Activated T-cell treated with anti-CD3 and anti-CD28 coated beads for 48 hours (primary cell): ENCODE measurements around the gene TAF5L.
"Not testable (repeated sequence)": the region's sequence is repeated elsewhere in the genome, so short reads cannot be mapped to it uniquely, and the experiment has no call there.

Experiments used
- DNase-seq: peaks from one replicate; pipeline ENCODE4 v3.0.0-alpha.2; 2020; ENCODE audit warnings: low read depth

The TAF5L gene

DNA sequence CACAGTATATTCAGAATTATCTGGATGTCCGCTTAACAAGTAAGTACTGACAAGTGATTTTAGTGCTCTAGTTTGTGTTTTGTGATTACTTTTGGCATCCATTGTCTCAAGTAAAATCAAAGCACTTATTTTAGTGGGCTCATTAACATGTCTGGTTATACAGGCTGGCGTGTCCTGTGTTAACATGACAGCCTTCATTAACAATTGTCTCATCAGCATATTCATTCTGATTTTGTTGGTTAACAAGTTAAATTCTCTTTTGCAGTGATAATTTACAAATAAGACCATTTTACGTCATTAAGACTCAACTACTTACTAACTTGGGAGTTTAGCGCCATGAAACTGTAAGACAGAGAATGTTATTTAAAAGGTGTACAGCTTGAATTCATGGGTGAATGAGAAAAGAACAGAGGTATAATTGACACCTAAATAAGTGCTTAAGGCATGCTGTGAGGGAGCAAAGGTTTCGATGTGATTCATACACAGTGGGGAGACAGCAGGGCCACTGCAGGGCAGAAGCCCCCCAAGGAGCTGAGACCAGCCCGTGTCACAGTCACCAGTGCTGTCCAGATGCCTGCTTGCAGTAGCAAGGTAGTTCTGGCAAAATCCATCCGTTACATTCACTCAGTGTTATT, 22.4 kb downstream of the TAF5L start:
- DNase-seq: no peak

DNA sequence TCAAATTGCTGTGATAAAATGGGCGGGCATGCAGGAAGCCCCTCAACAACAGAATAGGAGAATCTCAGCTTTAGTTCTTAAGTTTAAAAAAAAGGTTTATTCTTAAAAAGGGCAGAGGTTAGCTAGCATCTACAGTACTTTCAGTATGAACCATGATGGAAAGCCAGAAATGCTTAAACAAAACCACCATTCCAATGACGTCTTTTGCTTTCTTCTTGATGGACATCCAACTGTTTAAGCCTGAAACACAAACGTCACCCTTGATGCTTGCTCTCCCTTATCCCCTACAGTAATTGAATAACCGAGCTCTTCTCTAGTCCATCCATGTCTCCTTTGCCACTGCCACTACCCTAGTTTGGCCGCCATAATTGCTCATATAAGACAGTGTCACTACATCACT, 25.7 kb downstream of the TAF5L start:
- DNase-seq: no peak

DNA sequence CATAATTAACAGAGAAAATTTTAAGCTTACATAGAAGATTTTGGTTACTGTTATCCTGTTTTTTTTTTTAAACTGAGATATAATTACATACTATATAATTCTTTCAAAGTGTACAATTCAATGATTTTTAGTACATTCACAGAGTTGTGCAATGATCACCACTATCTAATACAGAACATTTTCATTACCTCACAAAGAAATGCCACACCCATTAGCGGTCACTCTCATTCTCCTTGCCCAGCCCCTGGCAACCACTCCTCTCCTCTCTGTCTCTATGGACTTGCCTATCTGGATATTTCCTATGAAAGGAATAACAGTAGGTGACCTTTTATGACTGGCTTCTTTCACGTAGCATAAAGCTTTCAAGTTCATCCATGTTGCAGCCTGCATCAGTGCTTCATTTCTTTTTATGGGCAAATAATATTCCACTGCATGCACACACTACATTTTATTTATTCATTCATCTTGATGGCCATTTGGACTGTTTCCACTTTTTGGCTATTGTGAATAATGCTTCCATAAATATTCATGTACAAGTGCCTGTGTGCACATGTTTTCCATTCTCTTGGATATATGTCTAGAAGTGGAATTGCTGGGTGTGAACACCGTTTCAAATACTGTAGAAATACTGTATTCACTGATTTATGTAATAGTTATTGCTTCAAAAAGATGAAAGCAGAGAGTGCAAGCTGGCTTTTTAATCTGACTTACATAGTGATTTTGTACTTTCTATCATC, 26.5 kb downstream of the TAF5L start:
- DNase-seq: no peak

DNA sequence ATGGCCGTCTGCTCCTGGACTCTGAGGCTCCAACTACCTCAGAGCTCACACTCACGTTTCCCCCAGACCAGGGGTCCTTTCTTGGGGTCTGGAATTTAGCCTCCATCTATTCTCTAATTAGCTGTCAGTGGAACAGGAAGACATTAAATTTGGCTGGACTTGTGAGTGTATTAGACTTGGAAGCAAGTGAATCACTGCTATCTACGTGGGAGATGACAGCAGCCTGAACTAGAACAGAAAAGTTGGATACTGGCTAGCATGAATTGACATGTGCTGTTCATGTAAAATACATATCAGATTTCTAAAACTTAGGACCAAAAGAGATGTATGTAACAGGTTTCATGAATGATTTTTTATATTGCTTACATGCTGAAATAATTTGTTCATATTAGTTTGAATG, 28.0 kb downstream of the TAF5L start:
- no peak for DNase-seq

DNA sequence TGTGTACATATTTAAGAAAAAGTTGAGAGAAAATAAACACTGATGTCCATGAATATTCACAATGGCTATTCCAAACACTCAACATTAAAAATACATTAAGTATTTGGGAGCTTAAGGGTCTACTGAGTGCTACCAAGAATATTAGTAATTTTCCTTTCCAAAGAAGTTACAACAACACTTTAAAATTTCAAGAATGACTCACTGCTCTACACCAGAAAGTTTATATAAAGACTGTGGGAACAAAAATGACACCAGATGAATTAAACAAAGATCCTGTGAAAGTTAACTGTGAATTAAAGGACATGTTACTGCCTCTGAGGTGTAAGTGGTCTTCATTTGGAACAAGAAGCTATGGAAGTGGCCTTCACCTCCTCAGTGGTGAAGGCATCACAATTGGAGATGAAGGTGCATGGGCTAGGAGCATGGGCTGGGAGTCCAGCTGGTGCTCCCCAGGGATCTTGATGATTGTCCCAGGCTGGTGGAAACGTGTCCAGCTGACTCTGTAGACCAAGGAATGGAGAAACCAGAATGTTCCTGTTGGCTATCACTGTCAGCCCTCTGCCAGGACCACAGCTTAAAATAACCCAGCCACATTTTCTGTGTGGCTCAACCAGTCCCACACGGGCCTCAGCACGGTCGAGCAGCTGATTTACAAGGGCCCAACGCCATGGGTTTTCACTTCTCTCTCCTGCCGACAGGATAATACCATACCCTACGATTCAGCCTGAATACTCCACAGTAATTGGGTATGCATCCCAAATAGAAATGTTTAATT, 28.8 kb downstream of the TAF5L start:
- DNase-seq: no peak

DNA sequence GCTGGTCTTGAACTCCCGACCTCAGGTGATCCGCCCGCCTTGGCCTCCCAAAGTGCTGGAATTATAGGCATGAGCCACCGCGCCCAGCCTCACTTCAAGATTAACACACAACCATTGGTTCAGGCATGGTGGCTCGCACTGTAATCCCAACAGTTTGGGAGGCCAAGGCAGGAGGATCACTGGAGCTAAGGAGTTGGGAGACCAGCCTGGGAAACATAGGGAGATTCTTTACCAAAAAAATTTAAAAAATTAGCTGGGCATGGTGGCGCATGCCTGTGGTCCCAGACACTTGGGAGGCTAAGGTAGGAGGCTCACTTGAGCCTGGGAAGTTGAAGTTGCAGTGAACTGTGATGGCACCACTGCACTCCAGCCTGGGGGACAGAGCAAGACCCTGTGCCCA, 30.0 kb downstream of the TAF5L start:
- DNase-seq: not testable (repeated sequence)

DNA sequence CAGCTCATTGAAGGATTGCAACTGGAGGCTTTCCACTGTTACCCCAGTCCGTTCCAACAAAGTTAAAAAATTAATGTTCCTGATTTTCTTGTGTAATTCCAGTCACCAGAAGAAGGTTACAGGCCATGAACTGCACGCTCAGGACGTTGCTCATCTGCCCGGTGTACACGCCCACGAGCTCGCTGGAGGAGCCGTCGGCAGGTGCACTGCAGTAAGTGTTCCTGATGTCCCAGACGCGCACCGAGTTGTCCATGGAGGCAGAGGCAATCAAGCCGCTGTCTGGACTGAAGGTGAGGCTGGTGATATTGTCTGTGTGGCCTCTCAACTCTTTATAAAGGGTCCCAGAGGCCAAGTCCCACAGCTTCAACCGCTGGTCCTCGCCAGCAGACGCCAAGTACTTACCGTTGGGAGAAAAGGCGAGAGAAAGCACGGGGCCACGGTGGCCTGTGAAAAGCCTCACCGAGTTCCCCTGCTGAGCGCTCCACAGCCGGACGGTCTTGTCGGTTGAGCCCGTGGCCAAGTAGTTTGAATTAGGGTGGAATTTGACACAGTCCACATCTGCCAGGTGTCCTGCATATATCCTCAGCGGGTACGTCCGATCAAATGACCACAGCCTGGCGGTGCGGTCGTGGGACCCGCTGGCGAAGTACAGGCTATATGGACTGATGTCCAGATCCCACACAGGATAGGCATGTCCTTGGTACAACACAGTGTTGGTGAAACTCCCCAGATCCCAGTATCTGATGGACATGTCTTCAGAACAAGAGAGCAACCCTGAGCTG, 31.5 kb downstream of the TAF5L start:
- no peak for DNase-seq

DNA sequence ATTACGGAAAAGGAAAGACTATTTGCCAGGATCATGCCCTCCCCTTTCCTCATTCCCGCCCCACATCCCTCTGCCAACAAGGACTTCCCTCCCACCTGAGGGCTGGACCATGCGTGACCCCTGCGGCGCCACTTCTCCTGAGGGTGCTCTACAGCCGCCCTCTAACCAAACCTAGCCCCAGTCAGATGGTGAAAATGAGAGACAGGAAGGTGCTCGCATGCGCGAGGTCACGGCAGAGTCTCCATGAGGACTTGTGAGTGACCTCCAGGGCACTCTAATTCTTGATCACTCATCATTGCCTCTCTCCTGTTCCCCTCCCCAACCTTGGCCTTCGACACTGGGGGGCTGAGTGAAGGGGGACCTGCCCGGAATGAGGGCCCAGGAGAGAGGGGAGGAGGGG, 32.1 kb downstream of the TAF5L start:
- DNase-seq: no peak

DNA sequence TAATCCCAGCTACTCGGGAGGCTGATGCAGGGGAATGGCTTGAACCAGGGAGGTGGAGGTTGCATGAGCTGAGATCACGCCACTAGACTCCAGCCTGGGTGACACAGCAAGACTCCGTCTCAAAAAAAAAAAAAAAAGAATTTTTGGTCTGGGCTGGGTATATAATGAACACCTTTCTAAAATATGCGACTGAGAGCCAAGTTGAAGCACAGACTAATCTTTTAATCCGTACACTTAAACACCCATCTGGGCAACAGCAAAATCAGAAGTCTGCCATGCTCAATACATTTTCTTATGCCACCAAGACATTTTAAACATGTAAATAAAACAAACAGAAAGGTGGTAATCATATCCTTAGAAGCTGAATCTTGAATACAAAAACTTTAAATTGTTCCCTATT, 35.8 kb downstream of the TAF5L start:
- no peak for DNase-seq

DNA sequence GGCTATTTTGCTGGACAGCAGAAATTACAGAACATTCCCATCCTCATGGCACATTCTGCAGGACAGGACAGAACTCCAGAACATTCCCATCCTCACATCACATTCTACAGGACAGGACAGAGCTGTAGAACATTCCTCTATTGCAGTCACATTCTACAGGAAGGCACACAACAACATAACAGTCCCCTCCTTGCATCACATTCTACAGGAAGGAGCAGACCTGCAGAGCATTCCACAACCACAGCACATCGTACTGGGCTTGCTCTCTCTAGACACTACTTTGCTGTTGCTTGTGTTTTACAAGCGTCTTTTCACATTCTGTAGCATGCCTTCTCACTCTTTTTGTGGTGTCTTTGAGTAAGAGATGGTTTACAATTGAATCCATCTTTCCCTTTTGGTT, 40.6 kb downstream of the TAF5L start:
- no peak for DNase-seq

DNA sequence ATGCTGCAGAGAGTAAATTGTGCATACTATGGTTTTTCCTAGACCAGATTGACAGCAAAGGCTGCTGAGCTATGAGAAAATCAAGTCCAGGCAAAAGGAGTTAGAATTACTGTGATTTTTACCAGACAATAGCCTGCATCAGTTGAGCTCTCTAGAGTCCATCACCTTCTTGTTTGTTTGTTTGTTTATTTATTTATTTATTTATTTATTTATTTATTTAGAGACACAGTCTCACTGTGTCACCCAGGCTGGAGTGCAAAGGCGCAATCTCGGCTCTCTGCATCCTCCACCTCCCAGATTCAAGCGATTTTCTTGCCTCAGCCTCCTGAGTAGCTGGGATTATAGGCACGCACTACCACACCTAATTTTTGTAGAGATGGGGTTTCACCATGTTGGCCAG, 43.2 kb downstream of the TAF5L start:
- no peak for DNase-seq

DNA sequence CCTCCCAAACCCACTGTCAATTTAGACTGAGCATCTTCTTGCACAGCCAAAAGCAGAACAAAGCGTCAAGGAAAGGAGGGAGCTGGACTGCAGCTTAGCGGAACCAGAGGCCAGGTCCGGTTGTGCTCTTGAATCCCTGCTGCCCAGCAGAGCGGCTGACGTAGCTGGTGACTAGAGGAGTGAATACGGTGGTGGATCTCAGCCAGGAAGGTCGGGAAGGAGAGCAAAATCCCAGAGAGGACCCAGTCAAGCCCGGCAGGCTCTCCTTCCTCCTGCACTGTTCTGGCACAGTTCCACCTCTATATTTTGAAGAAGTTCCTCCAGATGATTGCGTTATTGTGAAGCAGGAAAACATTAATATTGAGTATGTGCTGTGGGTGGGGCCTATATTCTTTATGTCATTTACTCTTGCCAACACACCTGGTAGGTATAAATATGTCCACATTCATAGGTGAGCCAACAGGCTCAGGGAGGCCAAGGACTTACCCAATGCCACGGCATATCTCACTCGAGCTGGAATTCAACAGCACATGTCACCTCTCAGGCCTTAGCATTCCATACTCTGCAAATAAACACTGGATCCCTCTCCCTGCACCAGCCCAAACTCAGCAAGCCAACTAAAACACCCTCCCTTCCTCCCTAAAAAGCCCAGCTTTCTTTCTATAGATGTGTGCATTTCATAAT, 43.8 kb downstream of the TAF5L start:
- no peak for DNase-seq

DNA sequence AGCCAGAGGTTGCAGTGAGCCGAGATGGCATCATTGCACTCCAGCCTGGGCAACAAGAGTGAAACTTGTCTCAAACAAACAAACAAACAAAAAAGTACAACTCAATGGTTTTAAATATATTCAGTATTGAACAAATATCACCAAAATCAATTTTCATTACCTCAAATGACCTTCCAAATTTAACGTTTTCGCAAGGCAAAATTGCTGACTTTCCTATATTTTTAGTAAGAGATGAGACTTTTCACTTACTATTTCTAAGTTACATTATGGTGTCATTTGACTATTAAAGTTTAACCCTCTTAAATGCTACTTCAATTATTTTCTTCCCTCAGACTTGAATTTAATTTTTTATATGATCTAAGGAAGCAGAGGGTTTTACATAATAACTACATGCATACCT, 44.4 kb downstream of the TAF5L start:
- DNase-seq: no peak

DNA sequence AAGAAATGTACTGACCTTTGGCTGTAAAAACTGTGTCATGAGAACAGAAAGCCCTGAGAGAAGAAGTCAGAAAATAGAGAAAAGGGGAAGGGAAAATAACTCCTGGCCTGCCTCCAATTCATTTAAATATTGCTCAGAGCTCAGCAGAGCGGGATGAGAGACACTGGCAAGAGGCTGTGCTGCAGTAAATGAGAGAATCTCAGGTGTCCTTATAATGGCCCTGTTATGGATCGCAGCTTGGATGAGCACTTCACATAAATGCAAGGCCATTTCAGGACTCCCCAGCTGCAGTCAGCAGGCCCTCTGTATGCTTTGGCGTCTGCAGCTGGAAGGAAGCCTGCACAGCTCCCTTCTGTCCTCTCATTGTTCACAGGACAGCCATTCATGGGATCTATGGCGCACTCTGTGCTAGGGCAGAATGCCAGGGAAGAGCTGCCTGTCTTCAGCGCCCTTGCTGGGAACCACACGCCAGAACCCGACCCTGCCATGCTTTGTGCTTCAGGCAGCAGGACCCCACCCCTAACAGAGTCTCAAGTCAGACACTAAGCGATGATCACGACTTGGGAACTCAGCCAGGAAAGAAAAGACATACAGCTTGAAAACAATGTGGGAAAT, 46.8 kb downstream of the TAF5L start:
- DNase-seq: no peak

DNA sequence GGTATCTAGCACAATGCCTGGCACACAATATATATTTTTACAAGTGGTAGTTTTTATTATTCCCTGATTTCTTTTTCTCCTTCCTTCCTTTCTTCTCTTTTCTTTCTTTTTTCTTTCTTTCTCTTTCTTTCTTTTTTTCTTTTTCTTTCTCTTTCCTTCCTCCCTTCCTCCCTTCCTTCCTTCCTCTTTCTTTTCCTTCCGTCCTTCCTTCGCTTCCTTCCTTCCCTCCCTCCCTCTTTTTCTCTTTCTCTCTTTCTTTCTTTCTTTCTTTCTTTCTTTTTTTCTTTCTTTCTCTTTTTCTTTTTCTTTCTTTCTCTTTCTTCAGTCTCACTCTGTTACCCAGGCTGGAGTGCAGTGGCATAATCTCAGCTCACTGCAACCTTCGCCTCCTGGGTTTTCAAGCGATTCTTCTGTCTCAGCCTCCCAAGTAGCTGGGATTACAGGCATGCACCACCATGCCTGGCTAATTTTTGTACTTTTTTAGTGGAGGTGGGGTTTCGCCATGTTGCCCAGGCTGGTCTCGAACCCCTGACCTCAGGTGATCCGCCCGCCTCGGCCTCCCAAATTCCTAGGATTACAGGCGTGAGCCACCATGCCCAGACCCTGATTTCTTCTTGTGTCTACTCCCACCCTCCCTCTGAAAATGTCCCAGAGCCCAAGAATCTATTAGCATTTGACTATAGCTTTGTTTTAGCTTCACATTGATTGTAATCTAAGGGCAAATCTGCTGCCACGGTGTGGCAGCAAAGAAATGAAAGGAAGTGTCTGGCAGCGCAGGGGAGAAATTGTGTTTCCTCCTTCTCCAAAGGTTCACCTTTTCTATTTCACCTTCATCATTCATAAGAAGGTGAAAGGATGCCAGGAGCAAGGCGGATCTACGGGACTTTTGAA, 47.5 kb downstream of the TAF5L start:
- DNase-seq: no peak

DNA sequence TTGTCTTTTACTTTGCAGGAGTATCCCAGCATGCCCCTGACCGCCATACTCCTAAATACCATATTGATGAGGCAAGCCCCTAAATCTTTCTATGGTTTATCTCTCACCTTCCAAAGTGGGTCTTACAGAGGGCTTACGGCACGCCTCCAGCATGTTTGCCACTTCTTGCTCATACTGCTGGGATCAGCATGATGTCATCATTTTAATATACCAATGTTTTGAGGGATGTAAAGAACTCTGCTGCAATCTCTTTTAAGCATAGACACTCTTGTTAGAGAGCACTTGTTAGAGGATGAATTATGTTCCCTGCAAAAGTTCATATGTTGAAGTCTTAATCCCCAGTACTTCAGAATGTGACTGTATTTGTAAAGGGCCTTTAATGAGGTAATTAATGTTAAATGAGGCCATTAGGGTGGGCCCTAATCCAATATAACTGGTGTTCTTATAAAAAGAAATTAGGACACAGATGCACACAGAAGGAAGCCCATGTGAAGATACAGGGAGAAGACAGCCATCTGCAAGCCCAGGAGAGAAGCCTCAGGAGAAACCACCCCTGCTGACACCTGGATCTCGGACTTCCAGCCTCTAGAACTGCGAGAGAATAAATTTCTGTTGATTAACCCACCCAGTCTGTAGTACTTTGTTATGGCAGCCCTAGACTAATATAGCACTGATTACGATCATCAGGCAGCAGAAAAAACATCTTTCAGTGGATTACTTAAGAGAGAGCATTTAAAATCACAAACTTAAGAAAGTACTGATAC, 51.1 kb downstream of the TAF5L start:
- no peak for DNase-seq

DNA sequence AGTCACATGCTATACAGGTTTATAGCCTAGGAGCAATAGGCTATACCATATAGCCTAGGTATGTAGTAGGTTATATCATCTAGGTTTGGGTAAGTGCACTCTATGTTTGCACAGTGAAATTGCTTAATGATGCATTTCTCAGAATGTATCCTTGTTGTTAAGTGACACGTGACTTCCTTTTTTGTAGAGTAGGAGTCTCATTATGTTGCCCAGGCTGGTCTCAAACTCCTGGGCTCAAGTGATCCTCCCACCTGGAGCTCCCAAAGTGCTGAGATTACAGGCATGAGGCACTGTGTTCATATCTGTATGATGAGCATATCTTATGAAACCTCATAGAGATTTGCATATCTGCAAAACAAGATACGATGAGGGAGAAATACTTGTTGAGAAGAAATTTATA, 53.6 kb downstream of the TAF5L start:
- DNase-seq: no peak

DNA sequence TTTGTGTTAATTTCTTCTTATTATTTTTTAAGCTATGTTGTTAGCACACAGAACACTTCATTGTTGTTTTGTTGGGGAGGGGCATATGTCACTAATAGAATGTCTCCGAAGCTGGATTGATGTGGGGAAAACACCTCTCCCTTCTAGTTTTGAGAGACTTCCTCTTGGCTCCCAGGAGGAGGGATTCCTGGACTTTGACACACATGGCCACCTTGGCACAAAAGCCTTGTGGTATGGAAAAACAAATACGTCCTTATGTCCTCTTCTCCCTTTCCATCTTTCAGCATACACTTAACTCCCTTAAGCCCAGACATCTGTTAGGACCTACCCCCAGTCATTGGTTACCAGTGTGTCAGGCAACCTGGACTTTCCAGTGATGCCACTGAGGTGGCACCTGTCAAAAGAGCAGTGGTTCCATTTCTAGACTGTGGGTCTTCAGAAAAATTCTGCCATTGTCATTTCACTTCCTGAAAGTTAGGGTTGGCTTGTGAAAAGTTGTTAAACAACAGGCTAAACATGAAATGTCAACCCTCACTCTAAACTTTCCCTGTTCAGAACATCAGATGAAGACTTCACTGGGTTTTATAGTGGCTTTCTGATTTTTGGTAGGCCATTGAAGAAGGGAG, 54.9 kb downstream of the TAF5L start:
- no peak for DNase-seq

DNA sequence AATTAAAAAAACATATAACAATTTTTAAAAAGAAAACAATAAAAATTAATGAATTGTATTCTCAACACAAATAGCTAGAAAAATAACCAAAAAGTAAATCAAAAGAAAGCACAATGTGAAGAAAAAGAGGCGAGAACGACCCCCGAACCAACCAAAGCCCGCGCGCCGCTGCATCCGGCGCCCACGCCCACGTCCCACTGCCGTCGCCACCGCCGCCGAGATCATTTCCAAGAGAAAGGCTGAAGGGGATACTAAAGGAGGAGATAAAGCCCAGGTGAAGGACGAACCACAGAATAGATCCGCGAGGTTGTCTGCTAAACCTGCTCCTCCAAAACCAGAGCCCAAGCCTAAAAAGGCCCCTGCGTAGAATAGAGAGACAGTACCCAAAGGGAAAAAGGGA, 55.6 kb downstream of the TAF5L start:
- no peak for DNase-seq
